Measurements from ENCODE around the gene MAP2K2.
A peak's percentile ranks its signal among the peaks of the same experiment; 100 is the strongest.
"Not testable (repeated sequence)": the region's sequence is repeated elsewhere in the genome, so short reads cannot be mapped to it uniquely, and the experiment has no call there.

The MAP2K2 gene

GRCh38 chr19:4154571-4155312, 30.8 kb upstream of the MAP2K2 start:
- no peak for TF ChIP-seq CTCF (IDR thresholded peaks at IDR 0.05; ENCODE audit: low read depth, low read length, missing control alignments)
- DNase-seq (ENCODE audit: low read depth), result no peak
- no peak overlapping the region for H3K4me3 ChIP-seq (ENCODE audit: low read depth, low read length)

- no peak for TF ChIP-seq CTCF (IDR thresholded peaks at IDR 0.05; ENCODE audit: low read depth, low read length, missing control alignments)
- DNase-seq (ENCODE audit: low read depth), result no peak
- H3K4me3 ChIP-seq (ENCODE audit: low read depth, low read length), result no peak overlapping the region
Measured at GRCh38 chr19:4152241-4152998, 28.5 kb upstream of the MAP2K2 start.

GRCh38 chr19:4151623-4152022, 27.7 kb upstream of the MAP2K2 start:
- no peak overlapping the region for H3K4me3 ChIP-seq (ENCODE audit: low read depth, low read length)
- DNase-seq (ENCODE audit: low read depth), result no peak
- no peak for TF ChIP-seq CTCF (IDR thresholded peaks at IDR 0.05; ENCODE audit: low read depth, low read length, missing control alignments)

- no peak overlapping the region for H3K4me3 ChIP-seq (ENCODE audit: low read depth, low read length)
- no peak for TF ChIP-seq CTCF (IDR thresholded peaks at IDR 0.05; ENCODE audit: low read depth, low read length, missing control alignments)
- no peak for DNase-seq (ENCODE audit: low read depth)
Measured at GRCh38 chr19:4149518-4150288, 25.8 kb upstream of the MAP2K2 start.

GRCh38 chr19:4144666-4145249, 20.8 kb upstream of the MAP2K2 start:
- TF ChIP-seq CTCF (IDR thresholded peaks at IDR 0.05; ENCODE audit: low read depth, low read length, missing control alignments), result no peak
- DNase-seq (ENCODE audit: low read depth), result no peak
- H3K4me3 ChIP-seq (ENCODE audit: low read depth, low read length), result no peak overlapping the region

- DNase-seq (ENCODE audit: low read depth); H3K4me3 ChIP-seq (ENCODE audit: low read depth, low read length): not testable (repeated sequence)
Measured at GRCh38 chr19:4142916-4143315, 19.0 kb upstream of the MAP2K2 start.

GRCh38 chr19:4140237-4140711, 16.4 kb upstream of the MAP2K2 start:
- no peak for DNase-seq (ENCODE audit: low read depth)
- TF ChIP-seq CTCF (IDR thresholded peaks at IDR 0.05; ENCODE audit: low read depth, low read length, missing control alignments), result peak; percentile 83
- H3K4me3 ChIP-seq (ENCODE audit: low read depth, low read length), result no peak overlapping the region; the same call in 1 of the 2 replicates
